Esophagus mucosa (tissue), 1 donor: ENCODE measurements around the gene TOMM6. TPM values are rescaled to one million over a fixed set of nuclear protein-coding genes. Genes with fewer than 3 reads are reported as not detected.
A peak's percentile ranks its signal among the peaks of the same experiment; 100 is the strongest.

ENCODE experiments used
- ATAC-seq: fragments of 200-7000 bp; cut with Tn5 transposase; one replicate; pipeline ENCODE4 v1.9.1; 2020
- total RNA-seq: library from RNA; stranded (reverse); gene quantifications from one replicate; pipeline ENCODE4 v1.2.4, GENCODE V29; 2023
- donor health status: DM: yes; HTN: yes; CAD: no.

TOMM6 gene
- 189 TPM for total RNA-seq

DNA sequence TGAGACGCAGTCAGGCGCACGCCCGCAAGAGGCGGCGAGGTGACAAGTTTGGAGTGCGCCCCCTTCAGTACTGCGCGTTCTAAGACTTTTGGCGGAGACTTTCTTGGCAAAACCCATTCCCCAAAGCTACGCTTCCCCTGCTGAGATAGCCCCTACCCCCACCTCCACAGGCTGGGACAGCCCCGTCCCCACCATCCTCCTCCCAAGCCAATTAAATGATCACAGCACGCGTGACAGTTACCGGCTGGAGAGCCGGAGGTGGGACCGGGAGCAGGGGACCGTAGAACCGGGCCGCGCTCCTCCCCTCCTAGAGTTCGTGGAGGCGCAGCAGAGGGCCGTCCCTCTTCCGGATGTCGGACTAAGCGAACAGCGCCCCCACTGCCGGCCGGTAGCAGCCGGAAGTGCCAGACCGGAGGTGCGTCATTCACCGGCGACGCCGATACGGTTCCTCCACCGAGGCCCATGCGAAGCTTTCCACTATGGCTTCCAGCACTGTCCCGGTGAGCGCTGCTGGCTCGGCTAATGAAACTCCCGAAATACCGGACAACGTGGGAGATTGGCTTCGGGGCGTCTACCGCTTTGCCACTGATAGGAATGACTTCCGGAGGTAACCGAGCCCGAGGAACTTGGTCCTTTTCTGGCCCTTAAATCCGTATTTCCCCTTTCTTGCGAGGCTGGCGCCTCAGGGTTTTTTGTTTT is at the start of gene TOMM6:
TOMM6 (plus strand) TSS at position 476 of the 699 bp plus-strand sequence; CDS start at position 480, 4 bp downstream.
- peak; percentile 87 for ATAC-seq

DNA sequence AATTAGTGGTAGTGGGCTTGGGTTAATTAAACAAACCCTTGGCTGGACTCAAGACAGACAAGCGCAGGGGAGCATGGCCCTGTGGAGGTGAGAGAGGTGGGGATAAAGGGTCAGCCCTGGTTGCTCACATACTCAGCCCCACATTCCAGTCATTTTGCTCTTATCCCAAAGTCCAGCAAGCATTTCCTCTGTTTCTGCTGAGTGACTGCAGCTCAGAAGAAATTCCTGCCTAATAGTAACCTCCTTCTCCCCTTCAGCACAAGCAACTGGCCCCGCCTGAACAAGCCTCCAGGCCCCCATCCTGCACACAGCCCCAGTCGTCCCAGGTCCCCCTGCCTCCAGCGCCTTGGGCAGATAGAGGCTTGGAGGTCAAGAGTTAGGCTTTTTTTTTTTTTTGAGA is 48.5 kb upstream of the TOMM6 start:
- no peak for ATAC-seq

DNA sequence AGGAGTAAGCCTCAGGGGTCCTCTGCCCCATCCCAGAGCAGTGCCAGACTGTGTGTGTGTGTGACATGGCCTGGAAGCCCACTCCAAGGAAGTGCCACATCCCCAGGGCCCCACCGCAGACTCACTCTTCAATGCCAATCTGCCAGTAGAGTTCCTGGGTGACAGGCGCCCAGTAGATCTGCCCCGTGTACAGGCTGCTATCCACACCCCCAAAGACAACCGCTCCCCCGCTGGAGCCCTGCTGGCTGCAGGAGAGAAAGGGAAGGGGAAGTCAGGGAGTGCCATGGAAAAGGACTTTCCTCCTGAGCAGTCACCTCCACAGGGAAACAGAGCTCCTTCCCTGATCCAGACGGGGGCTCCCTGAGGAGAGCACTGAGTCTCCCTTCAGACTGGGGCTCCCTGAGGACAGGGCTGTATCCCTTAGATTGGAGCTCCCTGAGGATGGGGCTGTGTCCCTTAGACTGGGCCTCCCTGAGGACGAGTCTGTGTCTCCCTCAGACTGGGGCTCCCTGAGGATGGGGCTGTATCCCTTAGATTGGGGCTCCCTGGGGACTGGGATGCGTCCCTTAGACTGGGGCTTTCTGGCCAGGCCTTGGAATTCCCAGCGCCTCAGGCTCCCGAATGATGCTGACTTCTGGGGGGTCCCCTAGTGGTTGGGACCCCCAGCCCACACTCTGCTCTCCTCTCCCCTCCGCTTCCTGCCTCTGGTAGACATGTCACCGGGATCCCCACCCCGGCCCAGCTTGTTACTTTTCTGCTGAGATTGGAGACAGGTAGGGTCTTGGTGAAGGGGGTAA is 46.9 kb upstream of the TOMM6 start:
- no peak for ATAC-seq

DNA sequence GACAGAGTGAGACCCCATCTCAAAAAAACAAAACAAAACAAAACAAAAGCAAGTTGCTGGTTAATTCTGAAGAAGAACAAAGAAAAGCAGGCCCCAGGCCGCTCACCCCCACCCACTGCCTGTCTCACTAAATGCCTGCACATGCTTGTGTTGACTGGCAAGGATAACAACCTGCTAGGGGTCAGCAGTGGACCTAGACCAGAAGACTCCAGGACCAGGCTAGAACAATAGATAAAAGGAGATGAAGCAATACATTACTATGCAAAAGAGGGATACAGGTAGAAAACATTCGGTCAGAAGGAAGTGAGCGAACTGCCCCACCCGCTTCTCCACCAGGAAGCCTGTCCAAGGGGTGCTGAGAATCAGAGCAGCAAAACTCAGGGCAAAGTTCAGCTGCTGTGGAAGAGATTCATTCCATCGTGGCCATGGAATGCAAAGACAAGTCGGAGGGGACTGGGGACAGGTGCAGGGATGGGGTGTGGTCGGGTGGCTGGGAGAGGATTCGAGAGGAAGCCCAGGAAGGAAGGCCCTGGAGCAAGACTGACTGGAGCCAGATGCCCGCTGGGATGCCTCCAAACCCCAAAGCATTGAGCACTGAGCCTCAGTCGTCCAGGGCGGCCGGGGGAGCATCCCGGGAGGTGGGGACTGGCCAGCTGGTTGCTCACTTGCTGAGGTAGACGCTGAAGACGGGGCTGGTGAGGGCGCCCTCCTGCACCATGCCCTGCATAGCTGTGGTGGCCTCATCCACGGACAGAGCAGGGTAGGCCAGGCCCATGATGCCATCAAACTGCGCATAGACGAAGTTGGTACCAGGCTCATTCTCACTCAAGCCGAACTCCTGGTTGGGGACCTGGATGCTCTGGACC is 45.6 kb upstream of the TOMM6 start:
- ATAC-seq: peak; percentile 44

DNA sequence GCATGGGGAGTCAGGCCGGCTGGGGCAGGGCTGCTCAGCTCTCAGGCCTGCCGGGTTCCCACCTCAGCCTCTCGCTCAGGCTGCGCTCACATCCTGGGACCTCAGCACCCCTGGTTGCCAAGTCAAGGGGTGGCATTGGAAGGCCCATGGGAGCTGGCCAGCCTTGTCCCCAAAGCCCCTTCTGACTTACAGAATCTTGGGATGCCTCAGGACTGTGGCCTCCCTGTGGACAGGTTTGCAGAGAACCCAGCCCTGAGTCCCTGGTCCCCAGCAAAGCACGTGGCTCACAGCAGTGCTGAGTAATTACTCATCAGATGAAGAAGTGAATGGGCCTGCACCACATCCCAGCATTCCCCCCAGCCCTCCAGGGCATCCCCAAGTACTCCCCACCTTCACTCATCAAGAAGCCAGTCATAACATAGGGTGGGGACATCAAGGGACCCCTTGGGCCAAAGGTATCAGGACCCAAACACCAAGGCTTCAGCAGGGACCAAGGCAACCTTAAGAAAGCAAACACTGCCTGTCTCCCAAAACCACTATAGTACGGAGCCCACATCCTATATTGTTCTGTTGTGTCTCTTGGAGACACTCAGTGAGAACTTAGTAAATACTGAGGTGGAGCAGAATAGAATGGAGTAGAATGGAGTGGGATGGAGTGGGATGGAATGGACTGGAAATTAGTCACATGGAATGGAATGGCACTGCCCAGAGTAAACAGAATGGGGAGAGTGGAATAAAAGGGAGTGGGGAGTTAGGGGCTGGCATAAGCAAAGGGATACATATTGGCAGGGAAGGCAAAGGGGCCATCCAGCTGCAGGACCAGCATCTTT is 43.9 kb upstream of the TOMM6 start:
- ATAC-seq: no peak

DNA sequence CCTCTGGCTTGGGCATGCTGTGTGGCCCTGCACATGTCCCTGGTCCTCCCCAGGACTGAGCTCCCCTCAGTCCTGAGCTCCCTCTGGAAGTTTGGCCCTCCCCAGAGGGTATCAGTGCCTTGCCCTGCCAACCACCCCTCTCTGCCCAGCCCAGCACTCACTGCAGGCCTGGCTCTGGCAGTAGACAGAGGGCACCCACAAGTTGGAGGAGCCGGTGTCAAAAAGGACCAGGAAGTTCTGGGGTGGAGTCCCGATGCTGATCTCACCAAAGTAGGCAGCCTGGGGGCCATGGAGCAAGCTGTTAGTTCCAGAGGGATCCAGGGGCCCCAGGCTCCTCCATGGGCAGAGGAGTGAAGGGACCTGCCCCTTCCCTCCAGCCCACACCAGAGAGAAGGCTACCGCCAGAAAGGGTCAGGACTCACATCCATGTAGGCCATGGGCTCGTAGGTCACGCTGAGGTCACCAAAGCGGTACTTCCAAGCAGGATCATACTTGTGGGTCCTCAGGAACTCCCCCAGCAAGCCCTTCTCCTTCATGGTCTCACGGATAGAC is 43.2 kb upstream of the TOMM6 start:
- no peak for ATAC-seq

DNA sequence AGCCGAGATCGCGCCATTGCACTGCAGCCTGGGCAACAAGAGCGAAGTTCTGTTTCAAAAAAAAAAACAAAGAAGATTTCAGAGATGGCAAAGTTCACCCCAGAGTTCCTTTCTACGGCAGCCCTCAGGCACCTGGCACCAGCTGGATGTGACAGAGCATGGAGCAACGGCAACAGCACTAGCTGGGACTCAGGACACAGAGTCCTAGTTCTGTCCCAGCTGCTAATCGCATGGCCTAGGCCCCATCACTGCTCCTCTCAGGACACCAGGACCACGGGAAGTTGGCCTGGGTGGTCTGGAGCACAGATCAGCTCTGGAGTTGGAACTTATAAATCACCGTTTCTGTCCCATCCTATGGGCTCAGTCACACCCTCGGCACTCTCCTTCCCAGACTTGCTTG is 41.4 kb upstream of the TOMM6 start:
- ATAC-seq: no peak

DNA sequence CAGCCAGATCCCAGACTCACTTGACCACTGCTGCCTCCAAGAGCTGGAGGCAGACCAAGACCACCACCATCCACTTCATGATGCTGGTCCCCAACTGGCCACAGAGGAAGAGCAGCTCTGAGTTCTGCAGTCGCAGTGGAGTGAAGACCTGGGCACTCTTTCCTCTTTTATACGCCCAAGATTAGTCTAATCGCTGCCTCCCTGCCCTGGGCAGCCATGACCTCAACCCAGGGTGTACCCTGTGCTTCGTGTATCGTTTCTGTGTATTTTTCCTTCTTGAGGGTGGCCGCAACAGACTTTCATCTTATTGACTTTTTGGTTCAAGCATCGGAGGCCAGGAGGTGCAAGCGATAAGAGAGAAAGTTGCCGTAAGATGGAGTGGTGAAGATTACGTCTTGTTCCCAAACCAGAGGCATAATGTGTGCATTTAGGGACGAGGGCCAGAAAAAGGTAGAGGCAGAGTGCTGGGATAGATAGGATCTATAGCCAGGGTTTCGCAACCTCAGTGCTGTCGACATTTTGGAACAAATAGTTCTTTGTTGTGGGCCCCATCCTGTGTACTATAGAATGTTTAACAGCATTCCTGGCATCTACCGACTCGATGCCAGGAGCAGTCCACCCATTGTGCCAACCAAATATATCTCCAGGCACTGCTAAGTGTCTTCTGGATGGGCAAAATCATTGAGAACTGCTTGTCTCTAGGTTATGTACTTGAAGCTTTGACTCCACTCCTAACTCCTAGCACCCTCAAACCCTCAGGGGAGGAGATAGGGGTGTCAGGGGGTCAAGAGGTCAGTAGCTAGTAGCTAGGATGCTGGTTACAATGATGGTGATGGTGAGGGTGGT is 40.0 kb upstream of the TOMM6 start, which contains the start of gene PGC:
PGC (minus strand) TSS at position 142 of the 846 bp plus-strand sequence; CDS start at position 79, 63 bp downstream.
- no peak for ATAC-seq

DNA sequence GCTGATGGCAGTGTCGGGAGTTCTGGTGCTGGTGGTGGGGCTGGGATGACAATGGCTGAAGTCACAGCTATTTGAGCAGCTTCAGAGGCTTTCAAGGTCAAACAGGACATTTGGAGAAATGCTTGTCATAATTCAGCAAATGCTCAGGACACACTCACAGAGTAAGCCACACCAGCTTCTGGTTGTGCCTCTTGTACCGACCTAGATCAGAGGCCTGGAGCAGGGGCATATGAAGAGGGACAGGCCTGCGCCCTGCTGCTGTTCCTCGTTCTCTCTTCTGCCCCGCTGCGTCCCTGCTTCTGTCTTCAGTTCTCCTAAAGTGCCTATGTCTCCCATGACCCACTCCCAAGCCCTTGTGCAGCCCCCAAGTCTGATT is 39.4 kb upstream of the TOMM6 start:
- no peak for ATAC-seq

DNA sequence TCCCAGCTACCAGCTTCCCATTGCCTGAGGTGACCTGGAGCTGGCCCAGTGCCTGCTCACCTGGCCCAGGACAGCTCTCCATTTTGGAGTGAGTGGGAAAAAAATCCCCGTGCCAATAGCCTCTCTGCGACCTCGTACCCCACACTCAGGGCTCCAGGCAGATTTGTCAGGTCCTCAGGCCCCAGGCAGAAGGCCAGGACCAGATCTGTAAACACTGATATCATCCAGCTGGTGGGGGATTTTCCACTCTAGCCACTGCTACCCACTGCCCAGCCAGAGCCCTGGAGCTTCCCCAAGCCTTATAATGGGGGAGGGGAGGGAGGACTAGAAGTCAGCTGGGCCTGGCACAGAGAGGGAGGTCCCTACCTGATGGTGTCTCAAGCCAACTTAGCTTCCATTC is 39.0 kb upstream of the TOMM6 start:
- ATAC-seq: no peak

DNA sequence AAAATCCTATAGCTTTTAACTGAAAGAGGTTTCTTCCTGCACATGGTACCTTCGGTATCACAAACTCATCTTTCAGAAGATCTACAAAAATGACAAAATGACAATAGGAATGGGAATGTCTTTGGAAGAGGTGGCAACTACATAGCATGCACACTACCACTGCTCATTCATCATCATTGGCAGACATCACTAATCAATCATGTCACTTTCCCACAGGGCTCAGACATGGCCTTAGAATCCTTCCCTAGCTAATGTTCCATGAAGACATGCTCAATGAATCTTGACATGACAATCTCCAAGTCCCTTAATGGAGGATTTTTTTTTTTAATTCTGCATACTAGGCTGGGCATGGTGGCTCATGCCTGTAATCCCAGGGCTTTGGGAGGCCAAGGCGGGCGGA is 37.1 kb upstream of the TOMM6 start:
- ATAC-seq: no peak

DNA sequence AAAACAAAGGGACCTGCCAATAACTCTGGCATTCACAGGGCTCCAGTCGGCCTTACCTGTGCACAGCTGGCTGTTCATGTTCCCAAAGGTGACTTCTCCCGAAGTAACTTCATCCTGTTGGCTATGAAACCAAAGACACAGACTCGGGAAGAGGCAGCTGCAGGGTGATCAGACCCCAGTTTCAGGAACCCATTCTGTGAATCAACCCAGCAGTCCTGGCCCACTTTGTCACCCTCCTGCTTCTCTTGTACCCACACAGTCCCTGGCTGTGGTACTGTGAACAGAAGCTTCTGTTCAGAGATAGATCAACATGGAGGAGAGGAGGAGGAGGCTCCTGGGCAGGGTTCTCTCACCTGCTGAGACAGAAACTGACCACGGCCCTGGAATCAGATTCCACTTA is 31.6 kb upstream of the TOMM6 start:
- ATAC-seq: no peak

DNA sequence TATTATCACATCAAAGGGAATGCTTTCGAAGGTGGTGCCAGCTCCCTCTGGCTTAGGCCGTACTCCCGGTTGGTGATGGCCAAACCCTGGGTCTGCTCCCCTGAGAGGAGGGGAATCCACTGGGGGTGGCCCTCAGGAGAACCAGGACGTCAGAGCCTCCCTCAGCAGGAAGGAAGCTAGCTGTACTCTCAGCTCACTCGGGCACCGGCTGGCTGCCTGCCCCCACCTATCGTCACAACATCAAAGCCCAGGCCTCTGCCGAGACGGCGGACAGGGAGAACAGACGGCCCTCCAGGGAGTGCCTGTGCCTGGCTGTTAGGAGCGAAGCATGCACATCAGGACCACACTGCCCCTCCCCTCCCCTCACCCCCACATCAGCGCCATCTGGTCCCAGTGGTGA is 31.1 kb upstream of the TOMM6 start:
- ATAC-seq: peak; percentile 22

DNA sequence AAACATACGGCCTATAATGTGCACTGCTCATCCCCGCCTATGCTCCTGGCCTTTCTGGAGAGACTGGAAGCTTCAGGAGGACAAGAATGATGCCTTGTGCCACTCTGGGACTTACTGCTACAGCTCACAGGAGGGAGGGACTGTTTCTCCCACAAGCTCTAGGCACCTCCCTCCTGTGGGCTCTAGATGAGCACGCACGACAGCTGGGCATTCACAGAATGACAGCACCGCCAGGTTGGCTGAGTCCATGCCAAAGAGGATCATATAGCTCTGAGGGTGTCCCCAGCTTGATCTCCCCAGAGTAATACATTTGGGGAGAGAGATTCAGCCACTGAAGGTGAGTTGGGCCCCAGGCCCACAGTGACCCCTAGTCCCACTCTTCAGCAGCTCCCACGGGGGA is 30.2 kb upstream of the TOMM6 start:
- ATAC-seq: no peak

DNA sequence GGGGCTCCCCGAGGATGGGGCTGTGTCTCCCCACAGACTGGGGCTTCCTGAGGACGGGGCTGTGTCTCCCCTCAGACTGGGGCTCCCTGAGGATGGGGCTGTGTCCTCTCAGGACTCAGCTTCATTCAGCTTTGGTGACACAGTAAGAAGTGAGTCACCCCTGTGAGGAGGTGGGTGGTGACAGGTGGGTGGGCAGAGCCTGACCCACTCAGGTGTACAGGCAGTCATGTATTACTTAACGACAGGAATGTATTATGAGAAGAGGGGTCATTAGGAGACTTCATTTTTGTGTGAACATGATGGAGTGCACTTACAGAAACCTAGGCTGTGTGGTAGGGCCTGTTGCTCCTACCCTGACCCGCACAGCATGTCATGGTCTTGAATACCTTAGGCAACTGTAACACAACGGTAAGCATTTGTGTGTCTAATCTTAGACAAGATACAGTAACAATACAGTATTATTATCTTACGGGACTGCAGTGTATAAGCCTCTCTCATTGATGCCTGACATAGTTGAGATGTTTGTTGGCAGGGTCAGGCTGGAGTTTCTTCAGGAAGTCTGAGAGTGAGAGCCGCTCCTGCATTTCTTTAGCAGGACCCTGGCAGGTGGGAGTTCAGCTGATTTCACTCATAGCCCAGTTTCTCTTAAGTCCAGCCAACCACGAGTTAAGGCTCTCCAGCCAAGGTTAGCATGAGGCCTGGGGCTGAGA is 29.4 kb upstream of the TOMM6 start:
- ATAC-seq: no peak

DNA sequence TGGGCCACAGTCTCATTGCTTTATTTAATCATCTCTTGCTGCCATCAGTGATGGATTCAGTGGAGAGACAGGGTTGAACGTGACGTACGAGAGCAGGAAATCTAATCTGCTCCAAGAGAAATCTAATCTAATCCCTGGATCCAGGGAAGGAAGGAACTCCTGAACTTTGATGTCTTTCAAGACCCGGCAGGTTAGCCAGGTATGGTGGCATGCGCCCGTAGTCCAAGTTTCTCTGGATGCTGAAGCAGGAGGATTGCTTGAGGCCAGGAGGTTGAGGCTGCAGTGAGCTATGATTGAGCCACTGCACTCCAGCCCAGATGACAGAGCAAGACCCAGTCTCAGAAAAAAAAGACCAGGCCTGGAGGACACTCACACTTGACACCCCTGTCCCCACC is 28.9 kb upstream of the TOMM6 start:
- ATAC-seq: no peak

DNA sequence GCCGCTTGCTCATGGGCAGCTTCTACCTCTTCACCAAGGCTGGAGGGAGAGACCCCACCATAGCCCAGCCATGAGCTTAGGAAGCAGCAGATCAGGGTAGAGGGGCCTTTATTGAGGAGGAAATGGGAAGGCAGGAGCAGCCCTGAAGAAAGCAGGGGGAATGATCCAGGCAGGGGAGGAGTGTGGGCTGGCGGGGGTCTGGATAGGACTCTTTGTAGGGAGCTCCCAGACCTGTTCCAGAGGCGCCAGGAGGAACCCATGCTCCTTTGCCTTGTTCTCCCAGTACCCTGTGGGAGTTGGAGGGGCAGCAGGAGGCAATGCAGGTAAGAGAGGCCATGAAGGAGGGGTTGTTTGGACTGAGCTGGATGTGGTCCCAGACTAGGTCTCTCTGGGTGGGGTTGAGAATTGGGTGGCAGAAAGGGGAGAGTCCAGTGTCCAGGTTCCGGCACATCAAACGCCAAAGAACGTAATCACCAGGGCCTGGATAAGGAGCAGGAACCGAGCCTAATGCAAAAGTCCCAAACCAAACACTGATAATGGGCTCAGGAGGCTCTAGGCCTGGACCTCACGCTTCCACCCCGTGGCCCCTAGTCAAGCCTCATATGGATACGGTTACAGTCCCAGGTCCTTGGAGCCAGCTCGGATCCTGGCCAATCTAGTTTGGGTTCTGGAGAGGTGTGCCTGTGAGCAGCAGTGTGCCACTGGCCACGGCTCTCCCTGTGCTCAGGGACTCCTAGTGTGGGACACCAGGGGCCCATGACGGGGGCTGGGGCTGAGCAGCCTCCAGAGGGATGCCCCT is 28.2 kb upstream of the TOMM6 start:
- ATAC-seq: peak; percentile 8

DNA sequence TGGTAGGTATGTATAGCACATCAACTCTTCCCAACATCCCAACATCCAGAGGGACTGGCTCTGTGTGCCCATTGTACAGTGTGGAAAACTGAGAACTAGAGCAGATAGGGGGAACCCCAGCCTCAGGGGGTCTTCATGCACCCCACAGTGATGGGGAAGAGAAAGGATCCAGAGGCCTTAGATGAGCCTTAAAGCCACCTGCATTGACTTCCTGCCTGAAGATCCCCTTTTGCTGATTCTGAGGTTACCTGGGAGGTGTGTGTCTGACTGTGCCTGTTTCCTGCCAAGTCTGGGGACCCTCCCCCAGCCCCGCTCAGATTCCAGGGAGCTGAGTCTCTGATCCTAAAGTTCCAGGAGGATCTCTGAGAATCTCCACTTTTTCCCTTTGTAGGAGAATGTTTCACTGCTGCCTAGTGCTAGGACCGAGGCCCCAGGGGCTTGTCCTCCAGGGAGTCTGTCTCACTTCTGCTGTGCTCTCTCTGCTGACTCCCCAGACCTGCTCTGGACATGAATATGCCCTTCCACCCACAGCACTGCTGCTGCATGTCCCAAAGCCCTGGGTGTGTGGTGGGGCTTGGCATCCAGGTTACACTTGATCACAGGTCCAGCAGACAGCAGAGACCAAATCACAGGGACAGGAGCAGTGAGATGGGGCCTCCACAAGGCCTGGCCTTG is 27.5 kb upstream of the TOMM6 start:
- ATAC-seq: no peak

DNA sequence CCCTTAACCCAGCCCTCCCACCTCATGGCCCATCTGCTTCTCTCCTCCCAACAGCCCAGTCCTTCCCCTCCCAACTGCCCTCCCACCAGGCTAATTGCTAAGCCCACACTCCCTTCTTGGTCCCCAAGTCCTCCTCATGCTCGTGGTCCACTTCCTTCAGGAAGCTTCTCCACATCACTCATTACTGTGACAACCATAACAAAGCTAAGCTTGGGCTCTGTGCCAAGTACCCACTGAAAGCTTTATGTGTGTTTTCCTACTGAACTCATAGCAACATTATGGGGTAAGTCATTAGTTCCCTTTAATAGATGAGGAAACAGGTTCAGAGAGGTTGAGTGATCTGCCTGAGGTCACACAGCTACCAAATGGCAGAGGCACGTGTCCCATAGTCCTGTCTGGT is 24.0 kb upstream of the TOMM6 start:
- no peak for ATAC-seq
